Tibial nerve (tissue), 3 donors: ENCODE measurements around the gene HMCN2.

Experiments
- POLR2A ChIP-seq, 2 donors: fragments of 450-650 bp; IDR thresholded peaks; one replicate each; pipeline ENCODE4 v1.6.1; 2017; ENCODE audit warnings: antibody characterized with exemption in 2 of 2, mild to moderate bottlenecking in 2 of 2, moderate library complexity in 2 of 2
- TF ChIP-seq, protein P1 (sequence below), 5 experiments: fragments of 200-600 bp in 3 of 5; fragments of 450-650 bp in 2 of 5; sonication (generic) in 3 of 5; IDR thresholded peaks; one replicate each; pipeline ENCODE4 v1.5.1; 2016 to 2019; ENCODE audit warnings: antibody characterized with exemption in 5 of 5, mild to moderate bottlenecking in 3 of 5, moderate library complexity in 2 of 5

DNA sequence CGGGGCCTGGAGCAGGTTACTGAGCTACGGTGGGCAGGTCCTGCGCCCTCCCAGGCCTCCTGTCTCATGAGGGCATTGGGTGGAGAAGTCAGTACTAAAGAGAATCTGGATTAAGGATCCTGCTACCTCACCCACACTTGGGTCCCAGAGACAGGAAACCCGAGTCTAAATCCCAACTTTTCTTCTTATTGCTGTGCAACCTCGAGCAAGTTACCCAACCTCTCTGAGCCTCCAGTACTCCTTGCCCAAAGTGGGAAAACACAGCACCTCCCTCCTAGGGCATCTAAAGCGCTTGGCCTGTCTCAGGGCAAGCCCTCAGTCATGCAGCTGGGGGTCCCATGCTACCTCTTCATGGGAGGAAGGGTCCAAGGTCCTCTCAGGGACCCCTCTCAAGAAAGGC lies 207.4 kb downstream of the HMCN2 start:
- no peak for TF ChIP-seq POLR2A (IDR thresholded peaks at IDR 0.05)
- TF ChIP-seq, protein P1, sequence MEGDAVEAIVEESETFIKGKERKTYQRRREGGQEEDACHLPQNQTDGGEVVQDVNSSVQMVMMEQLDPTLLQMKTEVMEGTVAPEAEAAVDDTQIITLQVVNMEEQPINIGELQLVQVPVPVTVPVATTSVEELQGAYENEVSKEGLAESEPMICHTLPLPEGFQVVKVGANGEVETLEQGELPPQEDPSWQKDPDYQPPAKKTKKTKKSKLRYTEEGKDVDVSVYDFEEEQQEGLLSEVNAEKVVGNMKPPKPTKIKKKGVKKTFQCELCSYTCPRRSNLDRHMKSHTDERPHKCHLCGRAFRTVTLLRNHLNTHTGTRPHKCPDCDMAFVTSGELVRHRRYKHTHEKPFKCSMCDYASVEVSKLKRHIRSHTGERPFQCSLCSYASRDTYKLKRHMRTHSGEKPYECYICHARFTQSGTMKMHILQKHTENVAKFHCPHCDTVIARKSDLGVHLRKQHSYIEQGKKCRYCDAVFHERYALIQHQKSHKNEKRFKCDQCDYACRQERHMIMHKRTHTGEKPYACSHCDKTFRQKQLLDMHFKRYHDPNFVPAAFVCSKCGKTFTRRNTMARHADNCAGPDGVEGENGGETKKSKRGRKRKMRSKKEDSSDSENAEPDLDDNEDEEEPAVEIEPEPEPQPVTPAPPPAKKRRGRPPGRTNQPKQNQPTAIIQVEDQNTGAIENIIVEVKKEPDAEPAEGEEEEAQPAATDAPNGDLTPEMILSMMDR (IDR thresholded peaks at IDR 0.05): no peak
